Measurements from ENCODE around the gene LAGE3. TPM values are rescaled to one million over a fixed set of nuclear protein-coding genes. Genes with fewer than 3 reads are reported as not detected.

Gene LAGE3
- total RNA-seq, 6 experiments from 2014 or later = 8.4 to 24.9 (median 10.8) TPM

DNA sequence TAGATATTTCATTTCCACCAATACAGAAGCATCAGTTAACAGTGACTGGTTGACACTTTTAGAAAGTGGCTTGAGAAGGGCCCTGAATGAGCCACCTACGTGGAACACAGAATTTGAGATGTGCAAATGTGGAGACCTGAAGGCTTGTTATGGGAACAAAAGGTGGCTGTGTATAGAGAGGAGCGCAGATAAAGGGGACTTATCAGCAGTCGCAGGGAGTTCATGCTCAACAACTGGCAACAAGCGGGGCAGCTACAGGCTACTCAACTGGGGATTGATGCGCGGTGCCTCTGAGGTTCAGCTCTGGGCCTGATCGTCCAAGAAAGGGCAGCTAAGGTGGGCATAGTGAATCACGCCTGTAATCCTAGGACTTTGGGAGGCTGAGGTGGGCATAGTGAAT is 40.3 kb upstream of the LAGE3 start:
- no peaks in the 10 kb centered on the region for H3K36me3 ChIP-seq
- no peak overlapping the region for H3K4me3 ChIP-seq
- WGBS (ENCODE audit: insufficient coverage, low coverage, low lambda C conversion rate, missing lambda C conversion rate) = 100% methylated on average over 3 of the region's 8 CpGs
- no peaks in the 10 kb centered on the region for H3K27me3 ChIP-seq
- ATAC-seq (no peak), DNase-seq (no peak)
- H3K27ac ChIP-seq = no peak overlapping the region
- intact Hi-C loops (cut with DNase I) = no loop called here
- H3K9me3 ChIP-seq = no peaks in the 10 kb centered on the region
- peaks cover 0 to 5% (median 2%) of the 10 kb centered on the region in 4 donors for H3K4me1 ChIP-seq
- TF ChIP-seq POLR2A (IDR thresholded peaks at IDR 0.05) = no peak
- TF ChIP-seq, protein P1, sequence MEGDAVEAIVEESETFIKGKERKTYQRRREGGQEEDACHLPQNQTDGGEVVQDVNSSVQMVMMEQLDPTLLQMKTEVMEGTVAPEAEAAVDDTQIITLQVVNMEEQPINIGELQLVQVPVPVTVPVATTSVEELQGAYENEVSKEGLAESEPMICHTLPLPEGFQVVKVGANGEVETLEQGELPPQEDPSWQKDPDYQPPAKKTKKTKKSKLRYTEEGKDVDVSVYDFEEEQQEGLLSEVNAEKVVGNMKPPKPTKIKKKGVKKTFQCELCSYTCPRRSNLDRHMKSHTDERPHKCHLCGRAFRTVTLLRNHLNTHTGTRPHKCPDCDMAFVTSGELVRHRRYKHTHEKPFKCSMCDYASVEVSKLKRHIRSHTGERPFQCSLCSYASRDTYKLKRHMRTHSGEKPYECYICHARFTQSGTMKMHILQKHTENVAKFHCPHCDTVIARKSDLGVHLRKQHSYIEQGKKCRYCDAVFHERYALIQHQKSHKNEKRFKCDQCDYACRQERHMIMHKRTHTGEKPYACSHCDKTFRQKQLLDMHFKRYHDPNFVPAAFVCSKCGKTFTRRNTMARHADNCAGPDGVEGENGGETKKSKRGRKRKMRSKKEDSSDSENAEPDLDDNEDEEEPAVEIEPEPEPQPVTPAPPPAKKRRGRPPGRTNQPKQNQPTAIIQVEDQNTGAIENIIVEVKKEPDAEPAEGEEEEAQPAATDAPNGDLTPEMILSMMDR (IDR thresholded peaks at IDR 0.05) = no peak

DNA sequence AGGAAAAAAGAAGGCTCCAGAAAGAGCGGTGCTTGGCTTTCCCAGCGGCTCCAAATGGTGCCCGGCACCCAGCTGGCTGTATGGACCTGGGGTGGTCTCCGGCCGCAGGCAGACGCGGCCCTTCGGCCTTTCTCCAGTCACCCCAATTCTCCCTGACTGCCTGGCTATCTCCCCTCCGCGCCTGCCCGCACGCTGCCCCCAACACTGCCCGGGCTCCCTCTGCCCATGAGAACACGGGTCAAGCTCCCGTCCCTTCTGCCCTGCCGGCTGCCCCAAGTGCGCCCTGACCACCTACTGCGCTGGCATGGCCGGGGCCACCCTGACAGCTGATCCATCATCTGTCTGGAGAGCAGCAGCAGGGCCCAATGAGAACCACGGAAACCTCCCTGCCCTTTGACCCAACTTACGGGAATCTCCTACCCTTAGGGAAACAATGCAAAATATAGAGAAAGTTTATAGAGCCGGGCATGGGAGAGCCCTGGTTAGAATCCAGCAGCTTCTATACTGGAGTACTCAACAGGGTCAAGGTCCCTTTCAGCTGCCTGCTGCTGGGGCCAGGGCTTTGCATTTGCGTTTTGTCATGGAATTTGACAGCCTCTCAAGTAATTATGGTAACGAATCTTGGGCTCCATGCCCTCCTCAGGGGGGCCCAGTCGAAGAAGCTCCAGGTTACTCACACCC is 38.2 kb upstream of the LAGE3 start:
- 53% methylated on average over 7 of the region's 25 CpGs for WGBS (ENCODE audit: insufficient coverage, low coverage, low lambda C conversion rate, missing lambda C conversion rate)
- intact Hi-C loops (cut with DNase I) = no loop called here
- no peak for DNase-seq
- Histone ChIP-seq H3K36me3 (no peaks in the 10 kb centered on the region), H3K9me3 (no peaks in the 10 kb centered on the region), H3K27ac (peak overlapping the region; percentile 80 to 88 (median 86)), H3K4me3 (peak overlapping the region; percentile 23 to 72 (median 39)), H3K4me1 (peaks cover 0 to 12% (median 3%) of the 10 kb centered on the region in 4 donors), H3K27me3 (no peaks in the 10 kb centered on the region)
- TF ChIP-seq, protein P1 (IDR thresholded peaks at IDR 0.05) = no peak
- TF ChIP-seq POLR2A (IDR thresholded peaks at IDR 0.05) = no peak
- peak; percentile 4 to 23 (median 20) for ATAC-seq

GRCh38 chrX:154516656-154517100 is 37.6 kb upstream of the LAGE3 start:
- Histone ChIP-seq H3K36me3 (no peaks in the 10 kb centered on the region), H3K27me3 (no peaks in the 10 kb centered on the region), H3K4me1 (peaks cover 0 to 12% (median 3%) of the 10 kb centered on the region in 4 donors), H3K27ac (peak overlapping the region; percentile 80 to 88 (median 86)), H3K9me3 (no peaks in the 10 kb centered on the region), H3K4me3 (peak overlapping the region; percentile 23 to 72 (median 39))
- 31% methylated on average over 14 of the region's 19 CpGs for WGBS (ENCODE audit: insufficient coverage, low coverage, low lambda C conversion rate, missing lambda C conversion rate)
- intact Hi-C loops (cut with DNase I) = no loop called here
- ATAC-seq = peak; percentile 0 to 3 (median 1)
- no peak for DNase-seq
- TF ChIP-seq, protein P1 (IDR thresholded peaks at IDR 0.05) = no peak
- no peak for TF ChIP-seq POLR2A (IDR thresholded peaks at IDR 0.05)

DNA sequence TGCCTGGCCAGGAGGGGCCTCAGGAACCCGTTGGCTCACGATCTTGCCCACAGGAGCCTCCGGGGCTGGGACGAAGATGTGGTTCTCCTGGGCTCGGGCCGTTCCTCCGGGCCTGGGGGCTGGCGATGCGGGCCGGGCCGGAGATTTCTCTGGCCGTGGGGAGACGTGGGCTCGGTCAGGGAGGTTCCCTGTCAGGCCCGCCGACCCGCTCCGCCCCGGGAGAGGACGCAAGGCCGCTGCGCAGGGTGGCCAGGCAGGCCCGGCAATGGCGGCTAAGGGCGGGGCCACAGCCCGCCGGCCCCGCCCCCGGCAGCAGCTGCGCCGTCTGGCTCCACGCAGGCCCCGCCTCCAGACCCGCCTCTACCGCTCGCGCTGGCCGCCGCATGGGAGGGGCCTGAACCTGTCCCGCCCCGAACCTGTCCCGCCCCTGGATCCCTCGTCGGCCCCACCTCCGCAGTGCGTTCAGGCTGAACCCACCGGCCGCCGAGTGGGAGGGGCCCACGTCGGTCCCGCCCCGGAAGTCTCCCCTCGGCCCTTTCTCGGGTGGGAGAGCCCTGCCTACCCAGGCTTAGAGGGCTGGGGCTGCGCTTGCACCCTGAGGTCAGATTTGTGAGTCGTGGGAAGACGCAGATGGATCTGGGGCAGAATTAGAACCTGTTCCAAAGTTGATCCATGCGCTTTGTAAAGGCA is 37.0 kb upstream of the LAGE3 start, which contains the start of gene FAM3A:
Gene FAM3A (minus strand): TSS at position 267 of the 690 bp plus-strand sequence. CDS start 460 bp downstream, outside the sequence.
- DNase-seq = peak; percentile 96 to 98 (median 96)
- Histone ChIP-seq H3K27ac (peak within 1 kb of the TSS; percentile 80 to 88 (median 86)), H3K9me3 (no peaks in the 10 kb centered on the region), H3K4me1 (peaks cover 0 to 12% (median 3%) of the 10 kb centered on the region in 4 donors), H3K27me3 (no peaks in the 10 kb centered on the region), H3K36me3 (no peaks in the 10 kb centered on the region), H3K4me3 (peak within 1 kb of the TSS; percentile 54 to 72 (median 63))
- intact Hi-C loops (cut with DNase I) = no loop called here
- peak; percentile 82 for TF ChIP-seq POLR2A (IDR thresholded peaks at IDR 0.05)
- TF ChIP-seq, protein P1 (IDR thresholded peaks at IDR 0.05) = no peak
- WGBS (ENCODE audit: insufficient coverage, low coverage, low lambda C conversion rate, missing lambda C conversion rate) = 8% methylated on average over 15 of the region's 59 CpGs
- peak; percentile 92 to 97 (median 94) for ATAC-seq

Data from right lobe of liver (tissue), 6 donors.